Hippocampal formation (tissue), 2 donors: Measurements from ENCODE around the gene DDX6.
"Not testable (repeated sequence)": the region's sequence is repeated elsewhere in the genome, so short reads cannot be mapped to it uniquely, and the experiment has no call there.

ENCODE experiments used
- DNase-seq, 2 donors: peaks; one replicate each; lab custom pipeline; 2025; lab: John Stamatoyannopoulos, UW

DDX6 gene

GRCh38 chr11:118740892-118741291, 50.1 kb downstream of the DDX6 start:
- no peak for DNase-seq

- DNase-seq: no peak
Measured at GRCh38 chr11:118735203-118735602, 55.8 kb downstream of the DDX6 start.

- DNase-seq: no peak
Measured at GRCh38 chr11:118734031-118734430, 56.9 kb downstream of the DDX6 start.

- not testable (repeated sequence) for DNase-seq
Measured at GRCh38 chr11:118729753-118730152, 61.2 kb downstream of the DDX6 start.

- DNase-seq: not testable (repeated sequence)
Measured at GRCh38 chr11:118728112-118728511, 62.9 kb downstream of the DDX6 start.

GRCh38 chr11:118727721-118728066, 63.3 kb downstream of the DDX6 start:
- not testable (repeated sequence) for DNase-seq

- peak in 1 of 2 donors; percentile 26 for DNase-seq
Measured at GRCh38 chr11:118727001-118727720, 63.8 kb downstream of the DDX6 start.

GRCh38 chr11:118721478-118722015, 69.4 kb downstream of the DDX6 start:
- not testable (repeated sequence) for DNase-seq

- not testable (repeated sequence) for DNase-seq
Measured at GRCh38 chr11:118720740-118721139, 70.2 kb downstream of the DDX6 start.

GRCh38 chr11:118720078-118720477, 70.9 kb downstream of the DDX6 start:
- not testable (repeated sequence) for DNase-seq

- not testable (repeated sequence) for DNase-seq
Measured at GRCh38 chr11:118718562-118718961, 72.4 kb downstream of the DDX6 start.

- not testable (repeated sequence) for DNase-seq
Measured at GRCh38 chr11:118717733-118718132, 73.2 kb downstream of the DDX6 start.

GRCh38 chr11:118717221-118717620, 73.7 kb downstream of the DDX6 start:
- not testable (repeated sequence) for DNase-seq

- DNase-seq: no peak
Measured at GRCh38 chr11:118715837-118716260, 75.1 kb downstream of the DDX6 start.

- DNase-seq: no peak
Measured at GRCh38 chr11:118715245-118715831, 75.6 kb downstream of the DDX6 start.

- DNase-seq: no peak
Measured at GRCh38 chr11:118714816-118715215, 76.1 kb downstream of the DDX6 start.

GRCh38 chr11:118714416-118714815, 76.5 kb downstream of the DDX6 start:
- not testable (repeated sequence) for DNase-seq

- no peak for DNase-seq
Measured at GRCh38 chr11:118708296-118708695, 82.7 kb downstream of the DDX6 start.

- no peak for DNase-seq
Measured at GRCh38 chr11:118706546-118706825, 84.5 kb downstream of the DDX6 start.

- DNase-seq: peak in 1 of 2 donors; percentile 33
Measured at GRCh38 chr11:118705791-118706545, 85.0 kb downstream of the DDX6 start.

GRCh38 chr11:118705111-118705741, 85.7 kb downstream of the DDX6 start:
- peak; percentile 69 to 85 for DNase-seq

GRCh38 chr11:118703563-118704106, 87.3 kb downstream of the DDX6 start:
- DNase-seq: peak in 1 of 2 donors; percentile 34
